Glutamatergic neuron (in vitro differentiated cells): Measurements from ENCODE around the gene SNAP25. TPM values are rescaled to one million over a fixed set of nuclear protein-coding genes. Genes with fewer than 3 reads are reported as not detected.

Source experiments
- DNase-seq: peaks from one replicate; pipeline ENCODE4 v3.0.0; 2022
- H3K27ac Mint-ChIP-seq: one replicate; pipeline ENCODE4 v1.8.0; 2020; ENCODE audit warnings: mild to moderate bottlenecking, mixed read lengths, inconsistent platforms; ENCODE audit not compliant: unreplicated experiment
- H3K27me3 Mint-ChIP-seq: one replicate; pipeline ENCODE4 v1.8.0; 2020; ENCODE audit warnings: mild to moderate bottlenecking, moderate library complexity, mixed read lengths, inconsistent platforms; ENCODE audit not compliant: unreplicated experiment
- H3K36me3 Mint-ChIP-seq: one replicate; pipeline ENCODE4 v1.8.0; 2020; ENCODE audit warnings: mild to moderate bottlenecking, mixed read lengths, inconsistent platforms; ENCODE audit not compliant: unreplicated experiment
- H3K4me1 Mint-ChIP-seq: one replicate; pipeline ENCODE4 v1.8.0; 2020; ENCODE audit warnings: mild to moderate bottlenecking, low read depth, mixed read lengths, inconsistent platforms; ENCODE audit not compliant: unreplicated experiment
- H3K4me3 Mint-ChIP-seq: one replicate; pipeline ENCODE4 v1.8.0; 2020; ENCODE audit warnings: mild to moderate bottlenecking, mixed read lengths, inconsistent platforms; ENCODE audit not compliant: unreplicated experiment
- H3K9me3 Mint-ChIP-seq: one replicate; pipeline ENCODE4 v1.8.0; 2020; ENCODE audit warnings: mild to moderate bottlenecking, moderate library complexity, mixed read lengths, inconsistent platforms; ENCODE audit not compliant: unreplicated experiment
- total RNA-seq: library from RNA; stranded (reverse); fragmentation: NEBNext Ultra II Directional; extraction: Animal tissue kit (Norgen Biotek cat#: 25700); gene quantifications from one replicate; pipeline ENCODE4 v1.2.1, GENCODE V29; 2021; ENCODE audit not compliant: unreplicated experiment
- TF ChIP-seq, protein P1 (sequence below): fragments of 200-600 bp; sonication (generic); IDR thresholded peaks from one replicate; pipeline ENCODE4 v1.5.0; 2021; ENCODE audit not compliant: partially characterized antibody, unreplicated experiment

SNAP25 gene
- total RNA-seq, 1 donor from 2014 or later = 61.0 TPM

DNA sequence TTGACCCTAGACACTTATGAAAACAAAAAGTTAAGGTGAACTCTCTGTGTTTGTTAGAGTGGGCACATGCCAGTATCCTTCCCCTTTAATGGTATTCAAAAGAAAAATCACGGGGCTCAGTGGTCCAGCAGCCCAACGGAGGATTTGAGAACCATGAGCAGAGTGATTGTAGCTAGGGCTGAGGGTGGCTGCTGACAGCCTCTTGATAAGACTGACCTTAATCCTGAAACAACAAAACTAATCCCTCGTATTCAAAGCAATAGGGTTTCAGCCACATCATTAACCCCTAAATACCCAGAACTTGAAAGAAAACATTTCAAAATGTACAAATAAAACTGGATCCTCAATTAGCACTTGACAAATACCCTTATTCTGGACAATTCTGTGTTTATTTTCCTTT, 95.1 kb downstream of the SNAP25 start:
- Mint-ChIP-seq H3K36me3 (peaks cover 18% of the 10 kb centered on the region), H3K4me3 (no peak overlapping the region), H3K4me1 (peaks cover 16% of the 10 kb centered on the region), H3K9me3 (peaks cover 6% of the 10 kb centered on the region), H3K27ac (no peak overlapping the region), H3K27me3 (peaks cover 2% of the 10 kb centered on the region)
- no peak for DNase-seq
- TF ChIP-seq, protein P1, sequence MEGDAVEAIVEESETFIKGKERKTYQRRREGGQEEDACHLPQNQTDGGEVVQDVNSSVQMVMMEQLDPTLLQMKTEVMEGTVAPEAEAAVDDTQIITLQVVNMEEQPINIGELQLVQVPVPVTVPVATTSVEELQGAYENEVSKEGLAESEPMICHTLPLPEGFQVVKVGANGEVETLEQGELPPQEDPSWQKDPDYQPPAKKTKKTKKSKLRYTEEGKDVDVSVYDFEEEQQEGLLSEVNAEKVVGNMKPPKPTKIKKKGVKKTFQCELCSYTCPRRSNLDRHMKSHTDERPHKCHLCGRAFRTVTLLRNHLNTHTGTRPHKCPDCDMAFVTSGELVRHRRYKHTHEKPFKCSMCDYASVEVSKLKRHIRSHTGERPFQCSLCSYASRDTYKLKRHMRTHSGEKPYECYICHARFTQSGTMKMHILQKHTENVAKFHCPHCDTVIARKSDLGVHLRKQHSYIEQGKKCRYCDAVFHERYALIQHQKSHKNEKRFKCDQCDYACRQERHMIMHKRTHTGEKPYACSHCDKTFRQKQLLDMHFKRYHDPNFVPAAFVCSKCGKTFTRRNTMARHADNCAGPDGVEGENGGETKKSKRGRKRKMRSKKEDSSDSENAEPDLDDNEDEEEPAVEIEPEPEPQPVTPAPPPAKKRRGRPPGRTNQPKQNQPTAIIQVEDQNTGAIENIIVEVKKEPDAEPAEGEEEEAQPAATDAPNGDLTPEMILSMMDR = no peak

DNA sequence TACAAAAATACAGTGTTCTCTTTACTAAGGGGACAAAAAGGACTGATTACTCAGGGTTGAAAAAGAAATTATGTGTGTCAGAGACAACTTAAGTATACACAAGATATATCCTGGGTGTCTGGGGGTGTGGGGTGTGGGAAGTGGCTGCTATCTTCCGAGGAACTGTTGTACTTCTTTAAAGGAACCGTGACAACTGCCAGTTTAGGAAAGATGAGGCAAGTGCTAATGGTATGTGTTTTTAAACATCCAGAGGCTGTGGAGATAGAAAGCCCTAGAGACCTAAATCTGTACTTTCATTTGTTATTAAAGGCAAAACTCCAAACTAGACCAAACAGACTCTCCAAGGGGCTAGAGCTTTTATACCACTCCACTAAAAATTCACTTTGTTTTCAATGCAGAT, 95.6 kb downstream of the SNAP25 start:
- no peak for DNase-seq
- Mint-ChIP-seq H3K27ac (no peak overlapping the region), H3K9me3 (peaks cover 6% of the 10 kb centered on the region), H3K36me3 (peaks cover 15% of the 10 kb centered on the region), H3K4me1 (peaks cover 16% of the 10 kb centered on the region), H3K27me3 (peaks cover 2% of the 10 kb centered on the region), H3K4me3 (no peak overlapping the region)
- TF ChIP-seq, protein P1 = no peak

DNA sequence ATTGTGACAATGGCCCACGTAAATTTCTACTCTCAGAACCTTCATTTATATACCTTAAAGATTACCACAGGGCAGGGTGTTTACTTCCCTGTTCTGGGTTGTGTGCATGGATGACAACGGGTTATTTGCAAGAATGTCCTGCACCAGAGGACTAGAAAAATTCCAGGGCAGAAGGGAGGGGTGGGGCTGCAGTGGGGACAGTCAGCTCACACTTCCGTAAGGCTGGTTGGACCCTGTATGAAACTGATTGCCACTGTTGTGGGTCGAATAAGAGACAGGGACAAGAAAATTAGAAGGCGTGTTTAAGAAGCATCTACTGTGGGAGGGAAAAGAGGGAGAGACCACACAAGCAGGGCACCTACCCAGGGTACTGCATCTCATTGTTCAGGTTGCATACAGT, 96.5 kb downstream of the SNAP25 start:
- Mint-ChIP-seq H3K4me3 (no peak overlapping the region), H3K9me3 (peaks cover 6% of the 10 kb centered on the region), H3K27me3 (peaks cover 2% of the 10 kb centered on the region), H3K4me1 (peaks cover 16% of the 10 kb centered on the region), H3K27ac (no peak overlapping the region), H3K36me3 (peaks cover 7% of the 10 kb centered on the region)
- DNase-seq = no peak
- TF ChIP-seq, protein P1 = no peak

DNA sequence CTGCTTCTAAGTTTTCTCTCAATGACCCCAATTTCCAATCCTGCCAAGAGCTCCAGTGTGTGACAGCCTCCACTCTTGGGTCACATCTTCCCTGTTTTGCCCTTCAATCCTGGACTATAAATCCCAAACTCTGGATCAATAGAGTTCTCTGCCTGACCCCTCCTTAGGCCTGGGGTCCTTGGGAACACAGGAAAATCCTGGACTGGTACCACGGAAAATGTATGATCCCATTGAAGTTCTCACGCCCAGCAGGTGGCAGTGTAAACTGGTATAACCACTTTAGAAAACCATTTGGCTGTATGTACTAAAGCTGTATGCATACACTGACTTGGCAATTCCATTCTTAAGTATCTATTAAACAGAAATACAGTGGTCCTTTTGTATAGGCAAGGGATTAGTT, 98.0 kb downstream of the SNAP25 start:
- H3K27ac Mint-ChIP-seq = no peak overlapping the region
- no peak for DNase-seq
- TF ChIP-seq, protein P1 = peak; percentile 22
- H3K9me3 Mint-ChIP-seq = peaks cover 6% of the 10 kb centered on the region
- H3K27me3 Mint-ChIP-seq = peaks cover 2% of the 10 kb centered on the region
- no peak overlapping the region for H3K4me3 Mint-ChIP-seq
- H3K36me3 Mint-ChIP-seq = peaks cover 4% of the 10 kb centered on the region
- H3K4me1 Mint-ChIP-seq = peaks cover 16% of the 10 kb centered on the region

DNA sequence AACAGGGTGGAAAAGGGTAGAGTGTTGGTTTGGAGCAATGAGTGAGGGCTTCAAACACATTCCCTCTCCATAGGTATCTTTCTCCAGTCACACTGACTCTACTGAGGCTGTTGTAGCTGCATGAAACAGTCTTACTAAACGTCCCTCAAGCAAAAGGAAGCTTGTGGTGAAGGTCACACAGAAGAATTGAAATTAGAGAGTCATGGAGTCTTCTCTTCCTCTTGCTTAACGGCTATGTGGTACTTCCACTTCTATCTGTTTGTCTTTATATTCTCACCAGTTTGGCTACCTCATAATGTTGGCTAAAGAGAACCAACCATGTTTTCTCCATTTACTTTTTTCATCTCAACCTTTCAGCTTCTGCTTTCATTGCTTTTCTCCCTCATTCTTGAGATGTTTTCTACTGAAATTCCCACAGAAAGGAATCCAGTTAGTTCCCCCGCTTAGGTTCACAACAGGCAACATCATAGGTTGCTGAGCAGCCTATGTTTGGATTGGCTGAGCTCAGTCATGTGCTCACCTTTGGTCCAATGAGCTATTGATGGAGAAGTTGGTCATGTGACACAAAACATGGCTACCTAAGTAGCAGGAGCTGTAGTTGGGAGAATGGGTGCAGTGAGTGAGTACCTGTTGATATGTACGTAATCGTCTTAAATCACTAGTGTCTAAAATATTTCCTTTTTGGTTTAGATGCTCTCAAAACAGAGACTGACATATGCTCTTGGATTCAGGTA, 99.8 kb downstream of the SNAP25 start:
- peaks cover 2% of the 10 kb centered on the region for H3K27me3 Mint-ChIP-seq
- H3K27ac Mint-ChIP-seq = no peak overlapping the region
- H3K4me3 Mint-ChIP-seq = no peak overlapping the region
- H3K4me1 Mint-ChIP-seq = peaks cover 16% of the 10 kb centered on the region
- H3K36me3 Mint-ChIP-seq = peaks cover 6% of the 10 kb centered on the region
- DNase-seq = no peak
- TF ChIP-seq, protein P1 = no peak
- H3K9me3 Mint-ChIP-seq = peaks cover 6% of the 10 kb centered on the region
